Suprapubic skin (tissue), 4 donors: ENCODE data around the gene GSK3A.

Experiments used
- EP300 ChIP-seq: sonication (generic); formaldehyde crosslinking; IDR thresholded peaks from one replicate; pipeline ENCODE4 v1.6.1; 2017; ENCODE audit warnings: antibody characterized with exemption
- POLR2A ChIP-seq, 2 donors: fragments of 450-650 bp; IDR thresholded peaks; one replicate each; pipeline ENCODE4 v1.6.1; 2017; ENCODE audit warnings: antibody characterized with exemption in 2 of 2, mild to moderate bottlenecking in 2 of 2, moderate library complexity in 2 of 2
- POLR2AphosphoS5 ChIP-seq, 3 donors: sonication (generic); formaldehyde crosslinking; IDR thresholded peaks; one replicate each; pipeline ENCODE4 v1.6.1; 2017; ENCODE audit warnings: antibody characterized with exemption in 3 of 3
- TF ChIP-seq, protein P1 (sequence below), 2 donors: fragments of 200-600 bp in 1 of 2; fragments of 450-650 bp in 1 of 2; sonication (generic) in 1 of 2; IDR thresholded peaks; one replicate each; pipeline ENCODE4 v1.5.1; 2016 to 2019; ENCODE audit warnings: antibody characterized with exemption in 2 of 2, mild to moderate bottlenecking in 1 of 2, moderate library complexity in 1 of 2

- no peak for TF ChIP-seq POLR2A (IDR thresholded peaks at IDR 0.05)
- TF ChIP-seq, protein P1, sequence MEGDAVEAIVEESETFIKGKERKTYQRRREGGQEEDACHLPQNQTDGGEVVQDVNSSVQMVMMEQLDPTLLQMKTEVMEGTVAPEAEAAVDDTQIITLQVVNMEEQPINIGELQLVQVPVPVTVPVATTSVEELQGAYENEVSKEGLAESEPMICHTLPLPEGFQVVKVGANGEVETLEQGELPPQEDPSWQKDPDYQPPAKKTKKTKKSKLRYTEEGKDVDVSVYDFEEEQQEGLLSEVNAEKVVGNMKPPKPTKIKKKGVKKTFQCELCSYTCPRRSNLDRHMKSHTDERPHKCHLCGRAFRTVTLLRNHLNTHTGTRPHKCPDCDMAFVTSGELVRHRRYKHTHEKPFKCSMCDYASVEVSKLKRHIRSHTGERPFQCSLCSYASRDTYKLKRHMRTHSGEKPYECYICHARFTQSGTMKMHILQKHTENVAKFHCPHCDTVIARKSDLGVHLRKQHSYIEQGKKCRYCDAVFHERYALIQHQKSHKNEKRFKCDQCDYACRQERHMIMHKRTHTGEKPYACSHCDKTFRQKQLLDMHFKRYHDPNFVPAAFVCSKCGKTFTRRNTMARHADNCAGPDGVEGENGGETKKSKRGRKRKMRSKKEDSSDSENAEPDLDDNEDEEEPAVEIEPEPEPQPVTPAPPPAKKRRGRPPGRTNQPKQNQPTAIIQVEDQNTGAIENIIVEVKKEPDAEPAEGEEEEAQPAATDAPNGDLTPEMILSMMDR (IDR thresholded peaks at IDR 0.05): no peak
- TF ChIP-seq POLR2AphosphoS5 (IDR thresholded peaks at IDR 0.05): no peak
- no peak for TF ChIP-seq EP300
Measured at GRCh38 chr19:42254089-42254849, 11.9 kb upstream of the GSK3A start.
